Measurements from ENCODE around the gene CCNB2. TPM values are rescaled to one million over a fixed set of nuclear protein-coding genes. Genes with fewer than 3 reads are reported as not detected.
A peak's percentile ranks its signal among the peaks of the same experiment; 100 is the strongest.

CCNB2 gene
- total and polyA plus RNA-seq, 9 of the 15 experiments (the other 6 are each of a cell fraction or from before 2014, with no cell fraction given), result 84.8 to 266 (median 124) TPM

- no peak for TF ChIP-seq ZNF41 (CRISPR knock-in tag; conservative IDR thresholded peaks at IDR 0.05)
- TF ChIP-seq DPF2 (IDR thresholded peaks at IDR 0.05), result peak; percentile 49; the same call in 1 of the 2 replicates
- TF ChIP-seq RBM39 (optimal IDR thresholded peaks at IDR 0.05; ENCODE audit: low read depth, low read length), result peak; percentile 83
- TF ChIP-seq RBM17 (IDR thresholded peaks at IDR 0.05; ENCODE audit: borderline replicate concordance, low read depth, low read length), result no peak
- TF ChIP-seq ZNF507 (tag; conservative IDR thresholded peaks at IDR 0.05), result no peak
- TF ChIP-seq CHAMP1 (IDR thresholded peaks at IDR 0.05), result peak; percentile 89; the same call in 1 of the 2 replicates
- TF ChIP-seq HDAC6 (IDR thresholded peaks at IDR 0.05; ENCODE audit: low read depth, low read length), result no peak
- TF ChIP-seq, protein P1, sequence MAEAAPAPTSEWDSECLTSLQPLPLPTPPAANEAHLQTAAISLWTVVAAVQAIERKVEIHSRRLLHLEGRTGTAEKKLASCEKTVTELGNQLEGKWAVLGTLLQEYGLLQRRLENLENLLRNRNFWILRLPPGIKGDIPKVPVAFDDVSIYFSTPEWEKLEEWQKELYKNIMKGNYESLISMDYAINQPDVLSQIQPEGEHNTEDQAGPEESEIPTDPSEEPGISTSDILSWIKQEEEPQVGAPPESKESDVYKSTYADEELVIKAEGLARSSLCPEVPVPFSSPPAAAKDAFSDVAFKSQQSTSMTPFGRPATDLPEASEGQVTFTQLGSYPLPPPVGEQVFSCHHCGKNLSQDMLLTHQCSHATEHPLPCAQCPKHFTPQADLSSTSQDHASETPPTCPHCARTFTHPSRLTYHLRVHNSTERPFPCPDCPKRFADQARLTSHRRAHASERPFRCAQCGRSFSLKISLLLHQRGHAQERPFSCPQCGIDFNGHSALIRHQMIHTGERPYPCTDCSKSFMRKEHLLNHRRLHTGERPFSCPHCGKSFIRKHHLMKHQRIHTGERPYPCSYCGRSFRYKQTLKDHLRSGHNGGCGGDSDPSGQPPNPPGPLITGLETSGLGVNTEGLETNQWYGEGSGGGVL (CRISPR knock-in tag; IDR thresholded peaks at IDR 0.05), result no peak
- no peak for TF ChIP-seq ZNF561 (CRISPR knock-in tag; conservative IDR thresholded peaks at IDR 0.05)
- TF ChIP-seq MNT (conservative IDR thresholded peaks at IDR 0.05), result peak; percentile 45 to 49; a peak in 2 of 4 replicates
- peak; percentile 11 for TF ChIP-seq ZFP36 (IDR thresholded peaks at IDR 0.05; ENCODE audit: low read depth, low read length, partially characterized antibody)
- TF ChIP-seq TEAD4 (IDR thresholded peaks at IDR 0.05; ENCODE audit: low read length), result 0 out of 2 replicates have a peak, but pooled peaks have one; percentile 18
- TF ChIP-seq TEAD4 (CRISPR knock-in tag; IDR thresholded peaks at IDR 0.05; ENCODE audit: borderline replicate concordance), result no peak
- TF ChIP-seq, protein P2, sequence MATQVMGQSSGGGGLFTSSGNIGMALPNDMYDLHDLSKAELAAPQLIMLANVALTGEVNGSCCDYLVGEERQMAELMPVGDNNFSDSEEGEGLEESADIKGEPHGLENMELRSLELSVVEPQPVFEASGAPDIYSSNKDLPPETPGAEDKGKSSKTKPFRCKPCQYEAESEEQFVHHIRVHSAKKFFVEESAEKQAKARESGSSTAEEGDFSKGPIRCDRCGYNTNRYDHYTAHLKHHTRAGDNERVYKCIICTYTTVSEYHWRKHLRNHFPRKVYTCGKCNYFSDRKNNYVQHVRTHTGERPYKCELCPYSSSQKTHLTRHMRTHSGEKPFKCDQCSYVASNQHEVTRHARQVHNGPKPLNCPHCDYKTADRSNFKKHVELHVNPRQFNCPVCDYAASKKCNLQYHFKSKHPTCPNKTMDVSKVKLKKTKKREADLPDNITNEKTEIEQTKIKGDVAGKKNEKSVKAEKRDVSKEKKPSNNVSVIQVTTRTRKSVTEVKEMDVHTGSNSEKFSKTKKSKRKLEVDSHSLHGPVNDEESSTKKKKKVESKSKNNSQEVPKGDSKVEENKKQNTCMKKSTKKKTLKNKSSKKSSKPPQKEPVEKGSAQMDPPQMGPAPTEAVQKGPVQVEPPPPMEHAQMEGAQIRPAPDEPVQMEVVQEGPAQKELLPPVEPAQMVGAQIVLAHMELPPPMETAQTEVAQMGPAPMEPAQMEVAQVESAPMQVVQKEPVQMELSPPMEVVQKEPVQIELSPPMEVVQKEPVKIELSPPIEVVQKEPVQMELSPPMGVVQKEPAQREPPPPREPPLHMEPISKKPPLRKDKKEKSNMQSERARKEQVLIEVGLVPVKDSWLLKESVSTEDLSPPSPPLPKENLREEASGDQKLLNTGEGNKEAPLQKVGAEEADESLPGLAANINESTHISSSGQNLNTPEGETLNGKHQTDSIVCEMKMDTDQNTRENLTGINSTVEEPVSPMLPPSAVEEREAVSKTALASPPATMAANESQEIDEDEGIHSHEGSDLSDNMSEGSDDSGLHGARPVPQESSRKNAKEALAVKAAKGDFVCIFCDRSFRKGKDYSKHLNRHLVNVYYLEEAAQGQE (IDR thresholded peaks at IDR 0.05; ENCODE audit: borderline replicate concordance), result peak; percentile 82
- TF ChIP-seq, protein P2 (CRISPR knock-in tag; IDR thresholded peaks at IDR 0.05; ENCODE audit: low read depth), result no peak
Observed at GRCh38 chr15:59138243-59138642, 33.3 kb downstream of the CCNB2 start (continued).
